ENCODE data around the gene FUT3. TPM values are rescaled to one million over a fixed set of nuclear protein-coding genes. Genes with fewer than 3 reads are reported as not detected.

The FUT3 gene
- polyA plus RNA-seq, 3 donors: 0.54 to 0.90 (median 0.64) TPM

DNA sequence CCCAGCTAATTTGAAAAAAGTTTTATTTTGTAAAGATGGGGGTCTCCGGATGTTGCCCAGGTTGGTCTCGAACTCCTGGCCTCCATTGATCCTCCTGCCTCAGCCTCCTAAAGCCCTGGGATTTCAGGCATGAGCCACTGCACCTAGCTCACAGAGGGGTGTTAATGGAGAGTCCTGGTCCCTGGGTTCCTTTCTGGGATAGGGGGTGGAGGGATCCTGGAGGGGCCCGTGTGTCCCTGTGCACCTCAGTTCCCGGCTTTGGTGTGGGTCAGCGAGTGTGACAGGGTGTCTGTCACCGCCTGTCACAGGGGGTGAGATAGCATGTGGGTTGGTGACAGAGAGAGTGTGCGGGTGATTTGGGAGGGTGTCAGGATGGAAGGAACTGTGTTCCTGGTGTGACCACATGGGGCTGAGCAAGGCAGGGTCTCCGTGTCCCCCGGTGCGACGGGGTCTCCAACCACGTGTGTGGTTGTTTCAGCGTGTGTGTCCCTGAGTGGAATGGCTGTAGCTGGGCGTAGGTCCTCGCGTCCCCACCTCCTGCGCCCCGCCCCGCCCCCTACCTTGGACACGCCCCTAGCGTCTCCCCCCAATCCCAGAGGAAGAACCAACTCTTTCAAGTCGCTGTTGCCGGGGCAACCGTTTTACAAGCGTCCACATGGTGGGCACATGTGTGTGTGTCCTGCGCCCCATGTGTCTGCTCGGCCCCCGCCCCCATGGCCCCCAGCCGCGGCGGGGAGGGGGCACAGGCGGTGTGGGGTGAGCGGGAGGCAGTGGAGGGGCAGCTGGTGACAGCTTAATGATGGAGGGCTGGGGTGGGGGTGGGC lies 49.2 kb downstream of the FUT3 start:
- DNase-seq: peak; percentile 75

DNA sequence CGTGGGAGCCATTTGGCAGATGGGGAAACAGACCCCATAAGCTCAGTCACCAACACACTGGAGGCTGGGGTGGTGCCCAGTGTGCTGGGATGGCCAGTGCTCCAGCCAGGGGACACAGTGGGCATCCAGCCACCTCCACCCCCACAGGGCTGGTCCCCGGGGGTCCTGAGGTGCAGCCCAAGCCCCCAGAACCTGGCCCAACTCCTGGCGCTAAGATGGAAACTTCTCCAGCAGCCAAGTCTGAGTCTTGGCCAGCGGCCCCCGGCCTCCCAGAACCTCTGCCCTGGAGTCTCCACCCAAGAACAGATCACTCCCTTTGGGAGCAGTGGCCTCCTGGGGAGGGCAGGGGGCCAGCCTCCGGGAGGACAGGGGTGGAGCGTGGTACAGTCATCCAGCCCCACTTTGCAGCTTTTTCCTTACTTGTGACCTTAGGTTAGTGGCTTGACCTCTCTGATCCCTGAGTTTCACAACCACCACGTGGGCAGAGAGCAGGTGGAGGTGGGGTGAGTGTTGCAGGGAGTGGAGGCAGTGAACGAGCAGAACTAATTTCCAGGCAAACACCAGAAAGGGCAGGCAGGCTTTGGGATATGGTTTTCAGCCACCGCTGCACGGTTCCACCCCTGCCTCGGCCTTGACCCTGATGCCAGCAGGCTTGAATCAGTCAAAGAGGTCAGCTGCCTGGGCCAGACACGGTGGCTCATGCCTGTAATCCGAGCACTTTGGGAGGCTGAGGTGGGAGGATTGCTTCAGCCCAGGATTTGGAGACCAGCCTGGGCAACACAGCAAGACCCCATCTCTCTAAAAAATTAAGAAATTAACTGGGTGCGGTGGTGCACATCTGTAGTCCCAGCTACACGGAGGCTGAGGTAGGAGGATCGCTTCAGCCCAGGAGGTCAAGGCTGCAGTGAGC lies 50.6 kb downstream of the FUT3 start:
- DNase-seq: no peak

DNA sequence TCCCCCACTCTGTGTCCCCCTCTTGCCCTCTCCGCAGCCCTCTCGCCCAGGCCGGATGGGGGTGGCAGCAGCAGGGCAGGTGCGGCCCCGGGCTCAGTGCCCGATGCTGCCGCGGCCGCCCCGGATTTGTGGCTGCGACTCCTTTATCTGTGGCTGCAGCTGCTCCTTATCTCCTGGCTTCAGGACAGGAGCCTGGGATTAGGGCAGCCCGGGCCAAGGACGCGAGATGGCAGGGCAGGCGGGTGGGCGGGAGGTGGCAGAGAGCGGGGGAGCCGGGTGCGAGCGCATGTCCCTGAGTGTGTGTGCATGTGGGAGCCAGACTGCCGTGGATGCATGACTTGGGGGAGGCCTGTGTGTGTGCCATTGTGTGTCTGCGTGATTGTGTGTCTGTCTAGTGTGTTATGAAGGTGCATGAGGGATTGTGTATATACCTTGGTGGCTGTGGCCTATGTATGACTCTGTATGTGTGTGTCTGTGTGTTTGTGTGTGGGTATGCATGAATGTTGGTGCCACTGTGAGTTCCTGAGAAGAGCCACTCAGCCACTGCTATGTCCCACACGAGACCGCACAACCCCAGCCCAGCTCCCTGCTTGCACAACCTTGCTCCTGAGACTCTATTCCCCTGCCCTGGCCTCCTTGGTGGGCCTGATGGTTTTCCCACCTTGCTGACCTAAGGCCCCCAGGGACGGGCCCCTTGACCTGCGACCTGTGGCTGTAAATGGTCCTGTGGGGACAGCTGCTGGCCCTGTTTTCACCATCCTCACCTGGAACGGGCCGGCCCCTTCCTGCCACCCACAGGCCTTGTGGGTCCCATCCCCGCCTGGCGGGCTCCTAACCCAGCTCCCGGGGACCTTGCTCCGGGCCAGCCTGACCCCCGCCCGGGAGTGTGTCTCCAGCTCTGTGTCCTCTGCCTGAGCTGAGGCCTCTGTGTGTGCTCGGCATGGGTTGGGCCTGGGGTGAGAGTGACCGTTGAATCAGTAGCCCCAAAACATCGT lies 51.7 kb downstream of the FUT3 start:
- DNase-seq: no peak

DNA sequence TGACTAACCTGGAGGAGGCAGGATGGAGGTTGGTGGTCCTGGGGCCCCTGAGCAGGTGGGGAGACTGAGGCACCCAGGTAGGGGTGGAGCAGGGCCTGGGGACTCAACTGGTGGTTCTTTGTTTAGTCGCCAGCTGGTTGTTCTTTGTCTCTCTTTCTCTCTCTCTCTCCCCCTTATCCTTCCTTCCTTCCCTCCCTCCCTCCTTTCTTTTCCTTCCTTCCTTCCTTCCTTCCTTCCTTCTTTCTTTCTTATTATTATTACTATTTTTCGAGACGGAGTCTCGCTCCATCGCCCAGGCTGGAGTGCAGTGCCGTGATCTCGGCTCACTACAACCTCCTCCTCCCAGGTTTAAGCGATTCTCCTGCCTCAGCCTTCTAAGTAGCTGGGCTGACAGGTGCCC lies 53.0 kb downstream of the FUT3 start:
- no peak for DNase-seq

DNA sequence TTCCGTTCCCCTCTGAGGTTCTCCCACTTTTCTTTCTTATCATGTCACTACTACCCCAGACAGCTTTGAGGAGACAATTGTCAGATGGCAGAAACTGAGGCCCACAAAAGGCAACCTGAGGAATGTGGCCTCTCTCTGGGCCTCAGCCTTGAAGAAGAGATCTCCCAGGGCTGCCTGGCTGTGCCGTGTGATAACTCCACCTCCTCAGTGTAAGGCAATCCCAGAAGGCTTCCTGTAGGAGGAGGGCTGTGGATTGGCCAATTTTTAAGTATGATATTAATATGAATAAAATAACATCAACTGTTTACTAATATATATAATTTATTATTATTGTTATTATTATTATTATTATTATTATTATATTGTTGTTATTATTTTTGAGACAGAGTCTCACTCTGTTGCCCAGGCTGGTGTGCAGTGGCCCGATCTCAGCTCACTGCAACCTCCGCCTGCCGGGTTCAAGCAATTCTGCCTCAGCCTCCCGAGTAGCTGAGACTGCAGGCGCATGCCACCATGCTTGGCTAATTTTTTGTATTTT lies 55.8 kb downstream of the FUT3 start:
- no peak for DNase-seq

DNA sequence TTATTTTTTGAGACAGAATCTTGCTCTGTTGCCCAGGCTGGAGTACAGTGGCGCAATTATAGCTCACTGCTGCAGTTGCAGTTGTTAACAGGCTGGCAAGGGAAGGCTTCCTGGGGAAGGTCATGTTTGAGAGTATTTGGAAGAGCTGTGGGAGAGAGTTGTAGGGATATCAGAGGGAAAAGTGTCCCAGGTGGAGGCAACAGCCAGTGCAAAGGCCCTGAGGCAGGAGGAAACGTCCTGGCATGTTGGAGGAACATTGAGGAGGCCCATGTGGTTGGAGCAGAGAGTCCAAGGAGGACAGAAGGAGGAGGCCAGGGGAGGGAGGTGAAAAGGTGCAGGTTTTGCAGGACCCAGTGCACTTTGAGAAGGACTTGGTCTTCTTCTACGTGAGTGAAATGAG lies 58.1 kb downstream of the FUT3 start:
- DNase-seq: no peak

Other genes with a start within 250 kb of the FUT3 start
- gene SAFB2, start 228.7 kb downstream of the FUT3 start, polyA plus RNA-seq (ENCODE audit: insufficient read length in 3 of 3): 100 to 1,000 TPM in 2 of 3 donors, 10 to 100 TPM in 1; 74.0 to 118 (median 105) TPM
- 100 to 1,000 TPM; 152 to 186 (median 176) TPM for gene SAFB, start 228.4 kb downstream of the FUT3 start, polyA plus RNA-seq (ENCODE audit: insufficient read length in 3 of 3)
- 10 to 100 TPM; 46.3 to 58.5 (median 52.8) TPM for gene MICOS13, start 170.9 kb downstream of the FUT3 start, polyA plus RNA-seq (ENCODE audit: insufficient read length in 3 of 3)
- gene HSD11B1L, start 170.4 kb downstream of the FUT3 start, polyA plus RNA-seq (ENCODE audit: insufficient read length in 3 of 3): 10 to 100 TPM; 11.2 to 15.2 (median 11.8) TPM
- gene RPL36, start 161.2 kb downstream of the FUT3 start, polyA plus RNA-seq (ENCODE audit: insufficient read length in 3 of 3): 100 to 1,000 TPM; 635 to 979 (median 767) TPM
- 10 to 100 TPM; 65.4 to 79.2 (median 67.8) TPM for gene LONP1, start 131.3 kb downstream of the FUT3 start, polyA plus RNA-seq (ENCODE audit: insufficient read length in 3 of 3)
- not detected for gene CATSPERD, start 130.8 kb downstream of the FUT3 start, polyA plus RNA-seq (ENCODE audit: insufficient read length in 3 of 3)
- gene PRR22, start 66.7 kb downstream of the FUT3 start, polyA plus RNA-seq (ENCODE audit: insufficient read length in 3 of 3): 1 to 10 TPM; 3.0 to 6.5 (median 4.0) TPM
- gene DUS3L, start 60.3 kb downstream of the FUT3 start, polyA plus RNA-seq (ENCODE audit: insufficient read length in 3 of 3): 10 to 100 TPM; 24.9 to 45.1 (median 32.4) TPM
- 1 to 10 TPM; 3.7 to 5.2 (median 4.3) TPM for gene NRTN, start 46.4 kb downstream of the FUT3 start, polyA plus RNA-seq (ENCODE audit: insufficient read length in 3 of 3)
- 10 to 100 TPM; 12.7 to 18.2 (median 15.1) TPM for gene FUT6, start 11.7 kb downstream of the FUT3 start, polyA plus RNA-seq (ENCODE audit: insufficient read length in 3 of 3)
- gene FUT5, start 19.1 kb upstream of the FUT3 start, polyA plus RNA-seq (ENCODE audit: insufficient read length in 3 of 3): under 1 TPM in 2 of 3 donors, not detected in 1; 0.06 to 0.18 TPM
- 100 to 1,000 TPM; 174 to 222 (median 202) TPM for gene NDUFA11, start 52.3 kb upstream of the FUT3 start, polyA plus RNA-seq (ENCODE audit: insufficient read length in 3 of 3)
- gene VMAC, start 53.4 kb upstream of the FUT3 start, polyA plus RNA-seq (ENCODE audit: insufficient read length in 3 of 3): 10 to 100 TPM in 2 of 3 donors, 1 to 10 TPM in 1; 4.9 to 12.2 (median 10.8) TPM
- gene CAPS, start 62.8 kb upstream of the FUT3 start, polyA plus RNA-seq (ENCODE audit: insufficient read length in 3 of 3): 10 to 100 TPM; 38.8 to 51.9 (median 45.3) TPM
- gene RANBP3, start 126.7 kb upstream of the FUT3 start, polyA plus RNA-seq (ENCODE audit: insufficient read length in 3 of 3): 10 to 100 TPM; 68.1 to 72.5 (median 68.3) TPM